Measurements from ENCODE around the gene CTDSPL. TPM values are rescaled to one million over a fixed set of nuclear protein-coding genes. Genes with fewer than 3 reads are reported as not detected.
A peak's percentile ranks its signal among the peaks of the same experiment; 100 is the strongest.

Gene CTDSPL
- total RNA-seq, 1 donor from 2014 or later: 72.7 TPM

GRCh38 chr3:37963016-37963415 lies 101.3 kb downstream of the CTDSPL start:
- Mint-ChIP-seq H3K36me3 (peaks cover 24% of the 10 kb centered on the region), H3K27me3 (no peaks in the 10 kb centered on the region), H3K9me3 (no peaks in the 10 kb centered on the region), H3K4me3 (no peak overlapping the region), H3K4me1 (ENCODE audit: unreplicated experiment) (peaks cover 32% of the 10 kb centered on the region), H3K27ac (peak overlapping the region; percentile 23)
- TF ChIP-seq, protein P1, sequence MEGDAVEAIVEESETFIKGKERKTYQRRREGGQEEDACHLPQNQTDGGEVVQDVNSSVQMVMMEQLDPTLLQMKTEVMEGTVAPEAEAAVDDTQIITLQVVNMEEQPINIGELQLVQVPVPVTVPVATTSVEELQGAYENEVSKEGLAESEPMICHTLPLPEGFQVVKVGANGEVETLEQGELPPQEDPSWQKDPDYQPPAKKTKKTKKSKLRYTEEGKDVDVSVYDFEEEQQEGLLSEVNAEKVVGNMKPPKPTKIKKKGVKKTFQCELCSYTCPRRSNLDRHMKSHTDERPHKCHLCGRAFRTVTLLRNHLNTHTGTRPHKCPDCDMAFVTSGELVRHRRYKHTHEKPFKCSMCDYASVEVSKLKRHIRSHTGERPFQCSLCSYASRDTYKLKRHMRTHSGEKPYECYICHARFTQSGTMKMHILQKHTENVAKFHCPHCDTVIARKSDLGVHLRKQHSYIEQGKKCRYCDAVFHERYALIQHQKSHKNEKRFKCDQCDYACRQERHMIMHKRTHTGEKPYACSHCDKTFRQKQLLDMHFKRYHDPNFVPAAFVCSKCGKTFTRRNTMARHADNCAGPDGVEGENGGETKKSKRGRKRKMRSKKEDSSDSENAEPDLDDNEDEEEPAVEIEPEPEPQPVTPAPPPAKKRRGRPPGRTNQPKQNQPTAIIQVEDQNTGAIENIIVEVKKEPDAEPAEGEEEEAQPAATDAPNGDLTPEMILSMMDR (conservative IDR thresholded peaks at IDR 0.05): no peak
- DNase-seq (ENCODE audit: extremely low spot score, unreplicated experiment): no peak

DNA sequence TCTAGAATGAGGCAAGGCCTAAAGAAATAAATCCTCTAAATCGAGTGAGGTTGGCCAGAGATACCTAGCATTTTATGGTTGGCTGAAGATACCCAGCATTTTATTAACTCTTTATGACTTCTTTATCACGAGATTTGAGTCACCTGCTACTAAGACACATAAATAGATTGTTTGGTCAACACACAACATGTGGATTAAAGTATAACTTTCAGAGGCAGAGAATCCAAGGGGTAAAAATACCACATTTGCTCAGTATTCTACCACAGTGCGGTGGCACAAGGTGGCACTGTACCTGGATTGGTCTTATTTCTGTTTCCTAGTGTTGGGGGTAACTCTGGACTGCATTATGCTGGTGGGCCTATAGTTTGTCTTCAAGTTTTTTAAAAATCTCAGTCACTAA lies 102.0 kb downstream of the CTDSPL start:
- DNase-seq (ENCODE audit: extremely low spot score, unreplicated experiment): no peak
- no peaks in the 10 kb centered on the region for H3K27me3 Mint-ChIP-seq
- peaks cover 34% of the 10 kb centered on the region for H3K4me1 Mint-ChIP-seq (ENCODE audit: unreplicated experiment)
- H3K36me3 Mint-ChIP-seq: peaks cover 23% of the 10 kb centered on the region
- H3K27ac Mint-ChIP-seq: peak overlapping the region; percentile 23
- no peak overlapping the region for H3K4me3 Mint-ChIP-seq
- H3K9me3 Mint-ChIP-seq: no peaks in the 10 kb centered on the region
- TF ChIP-seq, protein P1 (conservative IDR thresholded peaks at IDR 0.05): no peak

DNA sequence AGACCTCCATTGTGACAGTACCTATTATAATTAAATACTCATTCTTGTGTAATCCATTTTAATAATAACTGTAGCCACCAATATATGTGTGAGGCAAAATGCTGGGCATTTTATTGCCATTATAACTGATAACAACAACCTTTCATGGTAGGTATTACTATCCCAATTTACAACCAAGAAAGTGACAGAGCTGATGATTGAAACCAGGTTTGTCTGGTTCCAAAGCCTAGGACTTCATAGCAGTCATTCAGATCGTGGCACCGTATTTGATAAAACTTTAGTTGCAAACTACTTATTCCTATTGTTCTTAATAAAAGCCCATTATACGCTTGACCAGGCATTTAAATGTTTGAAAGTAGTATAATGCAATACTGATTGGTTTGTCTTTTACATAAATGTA lies 102.5 kb downstream of the CTDSPL start:
- Mint-ChIP-seq H3K9me3 (no peaks in the 10 kb centered on the region), H3K27me3 (no peaks in the 10 kb centered on the region), H3K36me3 (peaks cover 23% of the 10 kb centered on the region), H3K4me3 (peak overlapping the region; percentile 67), H3K4me1 (ENCODE audit: unreplicated experiment) (peaks cover 38% of the 10 kb centered on the region), H3K27ac (peak overlapping the region; percentile 53)
- TF ChIP-seq, protein P1 (conservative IDR thresholded peaks at IDR 0.05): no peak
- DNase-seq (ENCODE audit: extremely low spot score, unreplicated experiment): no peak

GRCh38 chr3:37964716-37965115 lies 103.0 kb downstream of the CTDSPL start:
- Mint-ChIP-seq H3K9me3 (no peaks in the 10 kb centered on the region), H3K27ac (peak overlapping the region; percentile 53), H3K4me3 (peak overlapping the region; percentile 67), H3K27me3 (no peaks in the 10 kb centered on the region), H3K4me1 (ENCODE audit: unreplicated experiment) (peaks cover 38% of the 10 kb centered on the region), H3K36me3 (peaks cover 24% of the 10 kb centered on the region)
- no peak for DNase-seq (ENCODE audit: extremely low spot score, unreplicated experiment)
- TF ChIP-seq, protein P1 (conservative IDR thresholded peaks at IDR 0.05): no peak

- Mint-ChIP-seq H3K36me3 (peaks cover 33% of the 10 kb centered on the region), H3K27ac (no peak overlapping the region), H3K4me3 (no peak overlapping the region), H3K9me3 (no peaks in the 10 kb centered on the region), H3K4me1 (ENCODE audit: unreplicated experiment) (peaks cover 34% of the 10 kb centered on the region), H3K27me3 (no peaks in the 10 kb centered on the region)
- DNase-seq (ENCODE audit: extremely low spot score, unreplicated experiment): no peak
- TF ChIP-seq, protein P1 (conservative IDR thresholded peaks at IDR 0.05): peak; percentile 84
These were observed 105.7 kb downstream of the CTDSPL start for GRCh38 chr3:37967260-37967881.

Data from type B pancreatic cell (in vitro differentiated cells).